MG63 (cell line): ENCODE results near the gene CAMK1D. TPM values are rescaled to one million over a fixed set of nuclear protein-coding genes. Genes with fewer than 3 reads are reported as not detected.

Experiments
- DNase-seq: peaks from one replicate; pipeline ENCODE4 v3.0.0-alpha.2; 2020
- H3K27me3 ChIP-seq: fragments of 250-450 bp; sonication (Bioruptor Pico); 2 replicates; pipeline ENCODE4 v1.5.1; 2020; ENCODE audit warnings: mild to moderate bottlenecking, moderate library complexity
- H3K36me3 ChIP-seq: fragments of 250-450 bp; sonication (Bioruptor Pico); 2 replicates; pipeline ENCODE4 v1.5.1; 2020; ENCODE audit warnings: mild to moderate bottlenecking, moderate library complexity
- H3K4me3 ChIP-seq: fragments of 250-450 bp; sonication (Bioruptor Pico); 2 replicates; pipeline ENCODE4 v1.5.1; 2020; ENCODE audit warnings: mild to moderate bottlenecking, moderate library complexity
- H3K9me3 ChIP-seq: fragments of 250-450 bp; sonication (Bioruptor Pico); 2 replicates; pipeline ENCODE4 v1.5.1; 2020; ENCODE audit warnings: mild to moderate bottlenecking, moderate library complexity
- total RNA-seq: library from RNA; depleted of rRNA; stranded (reverse); fragments of >200 nt; shearing (Covaris generic); gene quantifications from 2 replicates; pipeline ENCODE4 v1.2.3, GENCODE V29; 2014; ENCODE audit warnings: low replicate concordance

Gene CAMK1D
- total RNA-seq, 1 experiment from 2014 or later, result 13.2 TPM

DNA sequence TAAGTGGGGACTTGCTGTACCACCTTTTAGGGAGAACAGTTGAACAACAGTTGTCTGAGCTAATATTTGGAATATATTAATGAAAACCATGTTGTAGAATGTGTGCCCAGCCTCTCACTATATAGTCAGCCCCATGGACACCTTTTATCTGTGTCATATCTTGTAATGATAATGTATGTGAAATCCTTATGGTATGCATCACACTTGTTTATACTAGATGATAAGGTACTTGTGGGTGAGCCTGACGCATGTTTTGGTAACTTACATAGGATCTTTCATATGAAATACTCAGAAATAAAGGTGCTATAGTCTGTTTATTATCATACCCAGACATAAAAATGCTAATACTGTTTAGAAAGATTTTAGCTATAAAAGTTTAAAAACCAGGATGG, 32.8 kb downstream of the CAMK1D start:
- no peaks in the 10 kb centered on the region for H3K36me3 ChIP-seq
- H3K9me3 ChIP-seq, result no peaks in the 10 kb centered on the region; the same call in 1 of the 2 replicates
- no peak for DNase-seq
- no peak overlapping the region for H3K4me3 ChIP-seq
- H3K27me3 ChIP-seq, result no peaks in the 10 kb centered on the region

DNA sequence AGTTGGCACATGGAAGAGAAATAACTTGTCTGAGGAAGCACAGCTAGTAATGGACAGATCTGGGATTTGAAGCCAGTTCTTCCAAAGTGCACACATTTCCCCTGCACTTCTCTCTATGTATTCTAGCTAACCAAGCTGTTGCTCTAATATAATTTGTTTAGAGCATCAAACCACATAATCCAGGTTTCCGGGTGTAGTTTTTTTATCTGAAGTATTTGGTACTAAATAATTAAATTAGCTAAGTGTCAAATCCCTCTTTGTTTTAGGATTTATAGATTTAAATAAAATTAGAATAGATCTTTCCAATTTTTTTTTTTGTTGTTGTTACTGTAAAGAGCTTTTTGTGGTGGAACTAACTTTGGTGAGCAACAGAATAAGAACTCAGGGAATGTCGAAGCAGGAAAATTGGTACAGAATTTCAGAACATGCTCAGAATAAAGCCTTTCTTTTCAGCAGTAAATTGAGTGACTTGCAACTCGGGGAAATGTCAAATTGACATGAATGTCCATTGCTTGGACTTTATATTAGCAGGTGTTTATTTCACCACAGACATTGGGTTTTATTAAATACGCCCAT, 33.7 kb downstream of the CAMK1D start:
- H3K27me3 ChIP-seq, result no peaks in the 10 kb centered on the region
- no peaks in the 10 kb centered on the region; the same call in 1 of the 2 replicates for H3K9me3 ChIP-seq
- no peak for DNase-seq

DNA sequence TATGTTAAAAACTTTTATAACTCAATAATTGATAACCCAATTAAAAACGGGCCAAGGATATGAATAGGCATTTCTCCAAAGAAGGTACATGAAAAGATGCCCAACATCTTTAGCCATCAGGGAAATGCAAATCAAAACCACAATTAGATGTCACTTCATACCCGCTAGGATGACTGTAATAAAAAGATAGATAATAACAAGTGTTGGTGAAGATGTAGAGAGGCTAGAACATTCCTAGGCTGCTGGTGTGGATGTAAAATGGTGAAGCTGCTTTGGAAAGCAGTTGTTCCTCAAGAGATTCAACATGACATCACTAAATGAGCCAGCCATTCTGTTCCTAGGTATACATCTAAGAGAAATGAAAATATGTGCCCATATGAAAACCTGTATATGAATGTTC, 35.6 kb downstream of the CAMK1D start:
- no peak for DNase-seq
- no peaks in the 10 kb centered on the region; the same call in 1 of the 2 replicates for H3K9me3 ChIP-seq
- H3K36me3 ChIP-seq, result no peaks in the 10 kb centered on the region
- H3K27me3 ChIP-seq, result no peaks in the 10 kb centered on the region
- no peak overlapping the region for H3K4me3 ChIP-seq

More for the DNA sequence above, 33.7 kb downstream of the CAMK1D start:
- Histone ChIP-seq H3K36me3 (no peaks in the 10 kb centered on the region), H3K4me3 (no peak overlapping the region)

DNA sequence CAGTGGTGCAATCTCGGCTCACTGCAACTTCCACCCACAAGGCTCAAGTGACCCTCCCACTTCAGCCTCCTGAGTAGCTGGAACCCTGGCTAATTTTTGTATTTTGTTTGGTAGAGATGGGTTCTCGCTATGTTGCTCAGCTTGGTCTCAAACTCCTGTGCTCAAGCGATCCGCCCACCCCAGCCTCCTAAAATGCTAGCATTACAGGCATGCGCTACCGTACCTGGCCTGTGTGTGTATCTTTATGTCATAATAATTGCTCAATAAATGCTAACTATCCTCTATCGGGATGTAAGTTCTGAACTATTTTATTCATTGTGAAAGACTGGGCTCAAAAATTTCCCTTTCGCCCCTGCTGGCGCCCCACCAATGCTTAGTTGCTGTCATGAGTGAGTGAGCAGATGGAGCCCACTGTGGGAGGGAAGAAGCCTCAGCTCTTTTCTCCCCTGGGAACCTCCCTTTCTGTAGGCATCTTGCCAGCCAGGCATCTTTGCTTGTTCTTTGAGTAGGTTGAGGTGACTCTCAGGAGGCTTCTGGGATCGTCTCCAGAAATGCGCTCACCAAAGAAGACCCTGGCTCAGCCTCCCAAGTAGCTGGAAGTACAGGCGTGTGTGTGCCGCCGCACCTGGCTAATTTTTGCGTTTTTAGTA, 38.3 kb downstream of the CAMK1D start:
- Histone ChIP-seq H3K27me3 (no peaks in the 10 kb centered on the region), H3K36me3 (no peaks in the 10 kb centered on the region), H3K4me3 (no peak overlapping the region), H3K9me3 (no peaks in the 10 kb centered on the region; the same call in 1 of the 2 replicates)
- DNase-seq, result no peak

DNA sequence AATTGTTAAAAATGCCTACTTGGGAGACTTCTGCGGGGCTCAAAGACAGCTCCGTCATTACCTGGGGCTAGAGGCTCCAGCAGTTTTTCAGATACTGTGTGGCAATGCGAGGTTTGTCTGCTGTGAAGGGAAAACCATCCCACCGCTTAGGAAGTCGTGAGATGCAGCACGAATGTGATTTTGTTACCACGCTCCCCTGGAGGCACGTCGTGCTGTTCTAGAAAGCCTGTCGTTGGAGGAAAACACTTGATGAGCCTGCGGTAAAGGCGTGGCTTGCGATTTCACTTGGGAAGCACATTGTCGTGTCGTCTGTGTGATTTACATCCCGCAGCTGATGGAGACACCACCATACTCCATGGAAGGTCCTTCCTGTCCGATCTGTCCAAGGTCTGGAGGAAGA, 39.3 kb downstream of the CAMK1D start:
- H3K4me3 ChIP-seq, result no peak overlapping the region
- no peaks in the 10 kb centered on the region; the same call in 1 of the 2 replicates for H3K9me3 ChIP-seq
- no peaks in the 10 kb centered on the region for H3K27me3 ChIP-seq

DNA sequence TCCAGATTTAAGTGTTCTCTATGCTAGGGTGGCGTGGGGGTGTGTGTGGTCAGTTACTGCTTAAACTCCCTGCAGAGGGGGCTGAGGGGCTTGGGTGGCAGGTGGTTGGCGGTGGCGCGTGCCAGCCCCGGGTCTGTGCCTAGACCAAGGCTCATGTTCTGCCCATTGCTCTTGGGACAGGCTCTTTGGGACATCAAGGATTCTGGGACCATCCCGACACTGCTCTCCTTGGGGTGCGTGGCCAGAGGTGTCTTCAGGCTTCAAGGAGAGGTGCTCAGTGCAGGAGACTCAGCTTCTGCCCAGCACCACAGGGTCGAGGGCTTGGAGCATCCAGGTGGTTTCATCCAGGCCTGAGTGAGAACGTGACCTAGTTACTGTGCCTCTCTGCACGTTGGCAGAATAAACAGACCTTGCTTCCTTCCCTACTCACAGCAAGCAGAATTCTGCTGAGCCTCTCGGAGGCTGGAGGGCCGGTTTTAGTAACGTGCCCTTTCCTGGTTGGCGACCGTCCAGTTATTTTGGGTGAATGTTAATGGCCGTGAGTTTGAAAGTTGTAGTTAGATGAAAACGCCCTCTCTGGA, 39.9 kb downstream of the CAMK1D start:
- Histone ChIP-seq H3K9me3 (no peaks in the 10 kb centered on the region; the same call in 1 of the 2 replicates), H3K4me3 (no peak overlapping the region), H3K27me3 (no peaks in the 10 kb centered on the region), H3K36me3 (no peaks in the 10 kb centered on the region)
- DNase-seq, result no peak

More for the DNA sequence above, 39.3 kb downstream of the CAMK1D start:
- no peaks in the 10 kb centered on the region for H3K36me3 ChIP-seq
- no peak for DNase-seq

DNA sequence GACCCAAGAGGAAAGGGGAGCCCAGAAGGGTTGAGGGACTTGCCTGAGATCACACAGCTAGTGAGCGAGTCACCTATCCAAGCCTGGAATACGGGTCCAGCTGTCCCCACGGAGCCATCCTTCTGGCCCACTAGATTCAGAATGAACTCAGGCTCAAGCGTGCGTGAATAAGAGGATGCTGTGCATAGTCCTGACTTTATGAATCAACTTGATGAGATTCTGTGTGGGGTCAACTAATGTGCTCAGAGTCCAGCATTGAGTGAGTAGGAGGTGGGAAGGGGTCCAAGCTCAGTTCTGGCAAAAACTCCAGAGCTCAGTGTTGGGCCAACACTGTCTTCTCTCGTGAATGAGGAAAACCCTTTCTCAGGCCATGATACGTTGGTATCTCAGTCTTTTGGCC, 41.4 kb downstream of the CAMK1D start:
- no peaks in the 10 kb centered on the region for H3K27me3 ChIP-seq
- no peaks in the 10 kb centered on the region for H3K36me3 ChIP-seq
- no peaks in the 10 kb centered on the region for H3K9me3 ChIP-seq
- peak; percentile 80 for DNase-seq
- H3K4me3 ChIP-seq, result no peak overlapping the region

DNA sequence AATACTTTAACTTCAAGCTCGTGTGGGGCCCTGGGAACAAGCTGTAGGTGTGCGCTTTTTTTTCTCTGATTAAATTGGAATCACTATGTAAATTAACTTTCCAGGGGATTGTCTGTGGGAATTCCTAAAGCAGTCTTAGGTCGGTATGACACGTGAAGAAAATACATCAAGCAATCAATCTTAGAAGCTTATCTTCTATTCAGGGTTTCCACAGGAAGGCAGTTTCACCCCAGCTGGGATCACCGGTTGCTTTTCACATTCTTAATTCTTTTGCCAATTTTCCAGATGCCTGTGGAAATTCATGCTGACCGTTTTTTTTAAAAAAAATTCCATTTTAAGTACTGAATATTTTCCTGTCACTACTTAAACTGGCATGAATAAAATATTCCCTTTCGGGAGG, 41.9 kb downstream of the CAMK1D start:
- Histone ChIP-seq H3K36me3 (no peaks in the 10 kb centered on the region), H3K27me3 (no peaks in the 10 kb centered on the region), H3K9me3 (no peaks in the 10 kb centered on the region), H3K4me3 (no peak overlapping the region)
- no peak for DNase-seq

DNA sequence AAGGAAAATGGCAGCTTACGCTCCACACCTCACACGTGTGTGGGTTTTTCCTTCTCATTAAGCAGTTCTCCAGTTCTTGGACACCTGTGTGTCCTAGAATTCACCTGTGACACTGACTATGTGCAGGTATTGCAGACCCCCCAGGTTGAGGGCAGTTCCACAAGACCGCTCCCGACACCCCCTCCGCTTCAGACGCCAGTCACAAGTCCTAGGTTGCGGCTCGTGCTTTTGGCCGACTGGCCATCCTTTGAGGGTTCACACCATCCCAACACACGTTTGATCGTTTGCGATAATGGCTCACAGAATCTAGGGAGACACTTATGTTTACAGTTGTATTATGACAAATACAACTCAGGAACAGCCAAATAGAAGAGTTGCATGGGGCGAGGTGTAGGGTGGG, 44.5 kb downstream of the CAMK1D start:
- Histone ChIP-seq H3K36me3 (0 out of 2 replicates have a peak, but pooled peaks cover under 1% of the 10 kb centered on the region), H3K27me3 (no peaks in the 10 kb centered on the region), H3K4me3 (no peak overlapping the region), H3K9me3 (no peaks in the 10 kb centered on the region)
- DNase-seq, result no peak

DNA sequence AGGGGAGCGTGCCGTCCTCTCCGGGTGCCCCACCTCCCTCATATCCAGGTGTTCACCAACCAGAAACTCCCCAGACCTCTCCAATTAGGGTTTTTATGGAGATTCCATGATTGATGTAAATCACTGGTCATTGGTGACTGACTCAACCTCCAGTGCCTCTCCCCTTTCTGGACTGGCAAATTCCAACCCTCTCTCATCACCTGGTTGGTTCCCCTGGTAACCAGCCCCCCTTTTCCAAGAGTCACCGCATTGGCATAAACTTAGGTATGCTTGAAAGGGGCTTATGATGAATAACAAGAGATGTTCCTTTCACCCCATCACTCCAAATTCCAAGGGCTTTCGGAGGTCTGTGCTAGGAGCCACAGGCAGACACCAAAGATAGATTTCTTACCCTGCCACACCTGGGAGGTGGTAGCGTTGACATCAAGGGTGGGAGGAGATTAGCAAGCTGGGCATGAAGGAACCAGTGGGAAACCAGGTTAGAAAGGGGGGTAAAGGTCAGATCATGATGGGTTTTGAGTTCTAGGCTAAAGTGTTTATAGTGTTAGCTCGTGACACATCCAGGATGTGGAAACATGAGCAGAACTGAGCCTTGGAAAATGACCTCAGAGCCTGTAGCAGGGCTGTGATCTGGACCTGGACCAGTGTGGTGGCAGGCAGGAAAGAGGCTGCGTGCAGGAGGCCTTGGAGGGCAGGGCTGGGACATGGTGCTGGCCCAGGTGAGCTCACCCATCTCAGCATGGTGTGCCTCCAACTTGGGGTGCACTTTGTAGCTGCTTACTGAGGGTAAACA, 45.1 kb downstream of the CAMK1D start:
- Histone ChIP-seq H3K9me3 (no peaks in the 10 kb centered on the region), H3K27me3 (no peaks in the 10 kb centered on the region), H3K4me3 (no peak overlapping the region), H3K36me3 (0 out of 2 replicates have a peak, but pooled peaks cover 3% of the 10 kb centered on the region)
- peak; percentile 86 for DNase-seq

DNA sequence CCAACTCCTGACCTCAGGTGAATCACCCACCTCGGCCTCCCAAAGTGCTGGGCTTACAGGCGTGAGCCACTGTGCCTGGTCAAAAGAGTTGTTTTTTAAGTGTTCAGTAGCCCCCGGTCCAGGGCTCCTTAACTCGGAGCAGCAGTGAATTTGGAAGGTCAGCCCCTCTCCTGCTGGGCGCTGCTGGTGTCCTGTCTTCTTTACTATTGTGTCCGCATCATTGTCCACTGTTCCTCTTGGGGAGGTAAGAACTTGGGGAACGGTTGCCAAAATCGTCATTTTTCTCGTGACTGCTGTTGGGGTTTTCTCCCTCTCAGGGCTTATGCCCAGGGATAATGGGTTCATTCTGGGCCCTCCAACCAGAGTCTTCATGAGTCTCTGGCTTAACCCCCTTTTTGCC, 46.7 kb downstream of the CAMK1D start:
- Histone ChIP-seq H3K36me3 (0 out of 2 replicates have a peak, but pooled peaks cover 3% of the 10 kb centered on the region), H3K27me3 (no peaks in the 10 kb centered on the region), H3K4me3 (no peak overlapping the region), H3K9me3 (no peaks in the 10 kb centered on the region)
- DNase-seq, result no peak

DNA sequence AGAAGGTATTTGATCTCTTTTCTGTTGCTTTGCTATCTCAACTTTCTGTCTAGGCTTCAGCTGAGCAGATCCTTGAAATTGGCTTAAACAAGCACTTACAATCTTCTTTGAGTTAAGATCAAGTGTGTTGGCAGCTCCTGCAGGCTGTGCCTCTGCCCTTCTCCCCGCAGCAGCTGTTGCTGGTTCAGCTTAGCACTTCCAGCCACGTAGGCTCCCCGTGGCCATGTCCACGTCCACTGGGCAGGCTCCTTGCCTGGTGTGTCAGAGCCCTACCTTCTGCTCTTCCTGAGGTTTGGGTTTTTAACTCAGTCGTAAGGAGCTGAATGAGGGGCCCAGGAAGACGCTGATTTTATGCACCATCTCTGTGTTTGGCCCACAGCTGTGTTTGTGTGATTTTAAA, 47.2 kb downstream of the CAMK1D start:
- DNase-seq, result peak; percentile 84
- Histone ChIP-seq H3K4me3 (no peak overlapping the region), H3K36me3 (0 out of 2 replicates have a peak, but pooled peaks cover 3% of the 10 kb centered on the region), H3K9me3 (no peaks in the 10 kb centered on the region), H3K27me3 (no peaks in the 10 kb centered on the region)

DNA sequence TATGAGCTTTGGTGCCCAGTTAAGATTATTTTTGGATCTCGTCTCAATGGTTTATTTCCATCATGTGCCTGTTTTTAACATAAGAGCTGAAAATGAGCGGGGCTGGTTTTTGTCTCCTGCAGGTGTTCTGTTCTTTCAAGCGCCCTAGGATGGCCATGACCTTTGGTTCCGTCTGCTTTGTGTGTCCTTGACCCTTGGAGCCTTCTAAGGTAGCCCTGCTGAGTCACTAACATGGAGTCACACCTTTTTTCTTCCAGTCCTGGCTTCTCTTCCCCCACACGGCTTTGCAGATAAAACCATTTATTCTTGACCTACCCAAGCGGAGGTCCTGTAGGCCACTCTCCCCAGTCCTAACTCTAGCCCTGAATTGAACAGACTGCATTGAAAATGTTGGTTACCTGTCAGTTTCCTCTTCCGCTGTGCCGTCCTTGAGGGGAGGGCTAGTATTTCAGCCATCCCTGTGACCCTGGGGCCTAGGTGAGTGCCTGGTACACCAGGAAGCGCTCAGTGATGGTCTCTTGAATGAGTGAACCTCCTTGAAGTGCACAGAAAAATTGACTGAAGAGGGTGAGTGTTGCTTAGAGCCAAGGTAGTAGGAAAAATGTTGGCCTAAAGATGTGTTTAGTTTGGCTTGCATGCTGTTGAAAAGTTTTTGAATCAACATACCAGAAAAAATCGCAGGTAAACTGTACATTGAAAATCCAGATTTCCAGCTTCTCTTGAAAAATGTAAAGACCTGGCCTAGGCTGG, 48.0 kb downstream of the CAMK1D start:
- DNase-seq, result no peak
- no peak overlapping the region for H3K4me3 ChIP-seq
- H3K36me3 ChIP-seq, result 0 out of 2 replicates have a peak, but pooled peaks cover 3% of the 10 kb centered on the region
- no peaks in the 10 kb centered on the region for H3K27me3 ChIP-seq
- H3K9me3 ChIP-seq, result no peaks in the 10 kb centered on the region

DNA sequence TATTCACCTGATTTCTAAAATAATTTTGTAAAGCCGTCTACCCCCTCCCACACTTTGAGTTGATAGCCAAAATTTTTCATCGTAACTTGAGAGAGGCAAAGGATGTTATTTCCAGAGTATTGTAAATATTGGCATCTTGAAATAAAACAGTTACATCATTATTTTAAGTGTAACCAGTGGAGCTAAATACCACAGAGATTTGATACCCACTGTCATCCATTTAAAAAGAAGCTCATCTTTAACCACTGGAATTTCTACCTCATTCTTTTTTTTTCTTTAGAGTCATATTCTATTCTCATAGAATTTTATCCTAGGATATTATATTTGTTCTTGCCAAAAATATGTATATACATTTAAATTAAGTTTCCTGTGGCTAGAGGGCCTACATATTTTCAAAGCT, 48.6 kb downstream of the CAMK1D start:
- Histone ChIP-seq H3K4me3 (no peak overlapping the region), H3K9me3 (no peaks in the 10 kb centered on the region), H3K27me3 (no peaks in the 10 kb centered on the region), H3K36me3 (peaks cover 3% of the 10 kb centered on the region; the same call in 1 of the 2 replicates)
- no peak for DNase-seq

DNA sequence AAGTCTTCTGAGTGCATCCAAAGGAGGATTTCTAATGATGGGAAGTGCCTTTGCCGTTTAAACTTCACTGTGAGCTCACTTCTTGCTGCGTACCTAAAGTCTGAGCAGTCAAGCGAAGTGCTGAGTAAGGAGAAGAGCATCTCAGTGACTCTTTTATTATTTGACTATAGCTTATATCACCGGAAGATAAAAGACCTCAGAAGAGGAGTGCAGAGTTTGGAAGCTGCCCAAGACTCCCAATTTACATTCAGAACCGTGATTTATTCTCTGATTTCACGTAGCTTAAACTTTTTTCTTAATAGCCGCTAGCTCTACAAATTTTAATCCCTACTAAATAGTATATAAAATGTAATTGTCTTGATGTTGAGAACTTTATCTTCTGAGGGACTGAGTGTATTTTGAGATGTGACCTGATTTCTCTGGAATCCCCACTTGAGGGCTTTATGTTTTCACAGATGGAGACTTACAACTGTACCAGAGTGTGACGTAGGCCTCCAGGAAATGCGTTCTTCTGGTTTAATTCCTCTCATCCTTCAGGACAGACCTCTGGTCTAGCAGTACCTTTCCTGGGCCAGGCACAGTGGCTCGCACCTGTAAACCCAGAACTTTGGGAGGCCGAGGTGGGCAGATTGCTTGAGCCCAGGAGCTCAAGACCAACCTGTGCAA, 51.1 kb downstream of the CAMK1D start:
- DNase-seq, result no peak
- no peaks in the 10 kb centered on the region for H3K9me3 ChIP-seq
- H3K27me3 ChIP-seq, result no peaks in the 10 kb centered on the region
- H3K36me3 ChIP-seq, result peaks cover 3% of the 10 kb centered on the region; the same call in 1 of the 2 replicates
- H3K4me3 ChIP-seq, result no peak overlapping the region

DNA sequence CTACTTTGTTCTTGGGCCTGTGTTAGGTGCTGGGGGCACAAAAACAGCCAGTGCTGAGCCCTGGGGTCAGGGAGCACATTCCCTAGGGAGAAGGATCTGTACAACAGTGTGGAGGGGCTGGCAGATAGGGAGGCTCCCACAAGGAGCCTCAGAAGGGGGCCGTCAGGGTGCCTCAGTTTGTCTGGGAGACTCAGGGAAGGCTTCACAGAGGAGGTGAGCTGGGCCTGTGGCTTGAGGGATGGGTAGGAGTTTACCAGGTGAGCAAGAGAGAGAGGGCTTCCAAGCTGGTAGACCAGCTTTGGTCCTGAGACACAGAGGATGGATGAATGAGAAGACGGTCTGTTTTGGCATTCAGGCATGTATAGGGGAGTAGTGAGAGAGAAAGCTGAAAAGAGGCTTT, 52.1 kb downstream of the CAMK1D start:
- Histone ChIP-seq H3K36me3 (peaks cover 3% of the 10 kb centered on the region; the same call in 1 of the 2 replicates), H3K27me3 (no peaks in the 10 kb centered on the region), H3K4me3 (no peak overlapping the region), H3K9me3 (no peaks in the 10 kb centered on the region)
- DNase-seq, result no peak
